ENCODE measurements around the gene CDR2L.

CDR2L gene

DNA sequence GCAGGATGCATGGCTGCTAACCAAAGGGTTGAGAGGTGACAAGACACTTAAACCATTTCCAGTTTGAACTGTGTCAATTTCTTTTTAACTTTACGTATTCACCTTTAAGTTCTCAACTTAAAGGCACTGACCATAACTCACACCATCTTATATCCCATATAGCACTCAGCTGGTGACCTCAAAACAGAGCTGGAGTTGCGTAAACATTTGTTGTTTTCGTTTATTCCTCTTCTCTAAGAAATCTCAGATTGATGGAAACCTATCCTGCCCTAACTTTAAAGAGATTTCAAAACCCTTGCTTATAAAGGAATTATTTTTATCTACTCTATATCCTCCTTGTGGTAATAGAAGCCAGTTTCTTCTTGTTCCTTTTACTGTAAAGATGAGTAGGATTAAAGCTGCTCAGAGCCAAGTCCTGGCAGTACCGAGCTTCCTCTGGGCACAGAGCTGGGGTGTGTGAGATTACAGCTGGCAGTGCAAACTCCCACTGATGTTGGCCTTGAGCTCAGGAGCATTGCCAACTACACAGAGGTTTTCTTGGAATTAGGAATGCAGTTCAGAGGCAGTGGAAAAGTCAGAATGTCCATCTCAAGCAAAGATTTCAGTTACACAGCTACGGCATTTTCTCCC, 60.9 kb downstream of the CDR2L start:
- Histone ChIP-seq H3K4me3 (ENCODE audit: low read depth in 1 of 2, low read length in 1 of 2) (peak overlapping the region; percentile 86 to 97), H3K4me1 (ENCODE audit: control insufficient read depth in 1 of 2, insufficient read depth in 1 of 2, low read depth in 1 of 2, low read length in 1 of 2) (peaks cover 19 to 23% of the 10 kb centered on the region in 2 experiments), H3K27ac (peak overlapping the region; percentile 85), H3K27me3 (no peaks in the 10 kb centered on the region), H3K9me3 (no peaks in the 10 kb centered on the region), H3K36me3 (peaks cover 41% of the 10 kb centered on the region)
- TF ChIP-seq, protein P1, sequence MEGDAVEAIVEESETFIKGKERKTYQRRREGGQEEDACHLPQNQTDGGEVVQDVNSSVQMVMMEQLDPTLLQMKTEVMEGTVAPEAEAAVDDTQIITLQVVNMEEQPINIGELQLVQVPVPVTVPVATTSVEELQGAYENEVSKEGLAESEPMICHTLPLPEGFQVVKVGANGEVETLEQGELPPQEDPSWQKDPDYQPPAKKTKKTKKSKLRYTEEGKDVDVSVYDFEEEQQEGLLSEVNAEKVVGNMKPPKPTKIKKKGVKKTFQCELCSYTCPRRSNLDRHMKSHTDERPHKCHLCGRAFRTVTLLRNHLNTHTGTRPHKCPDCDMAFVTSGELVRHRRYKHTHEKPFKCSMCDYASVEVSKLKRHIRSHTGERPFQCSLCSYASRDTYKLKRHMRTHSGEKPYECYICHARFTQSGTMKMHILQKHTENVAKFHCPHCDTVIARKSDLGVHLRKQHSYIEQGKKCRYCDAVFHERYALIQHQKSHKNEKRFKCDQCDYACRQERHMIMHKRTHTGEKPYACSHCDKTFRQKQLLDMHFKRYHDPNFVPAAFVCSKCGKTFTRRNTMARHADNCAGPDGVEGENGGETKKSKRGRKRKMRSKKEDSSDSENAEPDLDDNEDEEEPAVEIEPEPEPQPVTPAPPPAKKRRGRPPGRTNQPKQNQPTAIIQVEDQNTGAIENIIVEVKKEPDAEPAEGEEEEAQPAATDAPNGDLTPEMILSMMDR (IDR thresholded peaks at IDR 0.05), result no peak

DNA sequence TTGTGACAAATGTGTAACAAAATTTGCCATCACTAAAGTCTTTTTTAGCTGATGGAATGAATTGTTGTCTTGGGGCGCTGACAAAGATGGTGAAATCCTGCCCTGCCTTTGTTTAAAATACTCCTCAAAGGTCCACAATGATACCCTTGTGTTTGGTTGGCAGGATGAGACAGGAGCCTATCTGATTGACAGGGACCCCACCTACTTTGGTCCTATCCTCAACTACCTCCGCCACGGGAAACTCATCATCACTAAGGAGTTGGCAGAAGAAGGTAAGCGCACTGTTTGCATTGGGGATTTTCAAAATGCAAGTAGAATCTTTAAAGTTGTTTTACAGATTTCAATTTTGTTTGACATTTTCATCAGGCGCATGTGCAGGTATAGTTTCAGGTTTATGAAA, 61.6 kb downstream of the CDR2L start:
- Histone ChIP-seq H3K9me3 (no peaks in the 10 kb centered on the region), H3K27me3 (no peaks in the 10 kb centered on the region), H3K4me3 (ENCODE audit: low read depth in 1 of 2, low read length in 1 of 2) (no peak overlapping the region), H3K27ac (peak overlapping the region; percentile 85), H3K36me3 (peaks cover 48% of the 10 kb centered on the region), H3K4me1 (ENCODE audit: control insufficient read depth in 1 of 2, insufficient read depth in 1 of 2, low read depth in 1 of 2, low read length in 1 of 2) (peaks cover 19 to 23% of the 10 kb centered on the region in 2 experiments)
- TF ChIP-seq, protein P1 (IDR thresholded peaks at IDR 0.05), result no peak

DNA sequence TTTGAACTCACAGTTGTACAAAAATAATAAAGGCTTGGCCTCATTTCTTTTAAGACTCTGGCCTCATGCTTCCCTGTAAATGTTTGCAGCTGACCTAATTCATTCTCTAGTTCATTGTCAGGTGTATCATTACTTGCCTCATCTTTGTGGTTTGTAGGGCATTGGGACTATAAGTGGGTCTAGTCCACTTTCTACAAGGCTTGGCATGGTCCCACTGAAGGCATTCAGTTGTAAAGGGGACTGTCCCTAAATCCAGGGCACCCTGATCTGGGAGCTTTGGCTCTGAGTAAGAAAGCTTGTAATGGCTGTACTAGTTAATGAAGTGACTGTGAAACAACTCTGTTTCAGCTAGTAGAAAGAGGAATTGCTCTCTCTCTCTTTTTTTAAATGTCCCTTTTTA, 62.3 kb downstream of the CDR2L start:
- Histone ChIP-seq H3K9me3 (no peaks in the 10 kb centered on the region), H3K36me3 (peaks cover 52% of the 10 kb centered on the region), H3K4me1 (ENCODE audit: control insufficient read depth in 1 of 2, insufficient read depth in 1 of 2, low read depth in 1 of 2, low read length in 1 of 2) (peaks cover 19 to 23% of the 10 kb centered on the region in 2 experiments), H3K27ac (peak overlapping the region; percentile 7), H3K27me3 (no peaks in the 10 kb centered on the region), H3K4me3 (ENCODE audit: low read depth in 1 of 2, low read length in 1 of 2) (no peak overlapping the region)
- TF ChIP-seq, protein P1 (IDR thresholded peaks at IDR 0.05), result no peak

DNA sequence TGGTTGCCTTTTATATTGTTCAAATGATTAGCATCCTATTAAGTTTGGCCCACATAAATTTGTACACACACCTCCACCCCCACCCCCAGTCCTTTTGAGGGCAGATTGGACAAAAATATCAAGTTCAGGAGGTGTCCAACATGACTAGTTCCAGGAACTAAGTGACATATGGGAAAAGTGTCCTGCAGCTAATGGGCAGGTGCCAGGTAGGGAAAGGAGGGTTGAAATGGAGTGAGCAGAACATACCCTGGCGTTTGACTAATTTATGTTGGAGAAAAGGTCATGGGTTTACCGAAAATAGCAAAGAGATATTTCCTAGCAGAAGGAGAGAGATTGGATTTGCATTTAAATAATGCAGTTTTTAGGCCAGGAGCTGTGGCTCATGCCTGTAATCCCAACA, 64.5 kb downstream of the CDR2L start:
- TF ChIP-seq, protein P1 (IDR thresholded peaks at IDR 0.05), result no peak
- H3K27ac ChIP-seq, result no peak overlapping the region
- H3K9me3 ChIP-seq, result no peaks in the 10 kb centered on the region
- H3K27me3 ChIP-seq, result no peaks in the 10 kb centered on the region
- no peak overlapping the region for H3K4me3 ChIP-seq (ENCODE audit: low read depth in 1 of 2, low read length in 1 of 2)
- H3K36me3 ChIP-seq, result peaks cover 62% of the 10 kb centered on the region
- H3K4me1 ChIP-seq (ENCODE audit: control insufficient read depth in 1 of 2, insufficient read depth in 1 of 2, low read depth in 1 of 2, low read length in 1 of 2), result peaks cover 13 to 15% of the 10 kb centered on the region in 2 experiments

All from neutrophil (primary cell).